GM18873 (cell line): ENCODE results near the gene HS3ST3B1.

ENCODE experiments used
- ATAC-seq: cut with Tn5 transposase; IDR thresholded peaks from one replicate; pipeline ENCODE4 v1.9.1; 2021; ENCODE audit warnings: mild to moderate bottlenecking, moderate library complexity, moderate number of reproducible peaks; ENCODE audit not compliant: unreplicated experiment, low FRiP score

Gene HS3ST3B1

GRCh38 chr17:14396547-14396946, 95.7 kb downstream of the HS3ST3B1 start:
- no peak for ATAC-seq

GRCh38 chr17:14398766-14399165, 97.9 kb downstream of the HS3ST3B1 start:
- no peak for ATAC-seq
